Cardiac septum (tissue), 1 donor: ENCODE data around the gene CDH6. TPM values are rescaled to one million over a fixed set of nuclear protein-coding genes. Genes with fewer than 3 reads are reported as not detected.

Experiments
- DNase-seq: peaks from one replicate; pipeline ENCODE4 v3.0.0-alpha.2; 2020; ENCODE audit warnings: low spot score
- intact Hi-C: fragments of 100-400 bp; cut with DNase I; formaldehyde crosslinking; loops from one replicate; pipeline ENCODE4 v1.14.0; 2022
- total RNA-seq: library from RNA; stranded (reverse); fragmentation: NEBNext Ultra II Directional; extraction: Animal tissue kit (Norgen Biotek cat#: 25700); gene quantifications from one replicate; pipeline ENCODE4 v1.2.1, GENCODE V29; 2021
- donor health status: DM: no; HTN: no; CAD: no.

CDH6 gene
- total RNA-seq, 1 donor from 2014 or later: 4.0 TPM

- intact Hi-C loops: no loop called here
These were observed 108.3 kb downstream of the CDH6 start for GRCh38 chr5:31301833-31302232.

GRCh38 chr5:31303688-31304087 is 110.2 kb downstream of the CDH6 start:
- intact Hi-C loops: no loop called here
- no peak for DNase-seq

More at GRCh38 chr5:31301833-31302232, 108.3 kb downstream of the CDH6 start:
- DNase-seq: no peak

GRCh38 chr5:31317665-31318064 is 124.2 kb downstream of the CDH6 start:
- intact Hi-C loops: no loop called here
- no peak for DNase-seq

GRCh38 chr5:31319335-31319734 is 125.8 kb downstream of the CDH6 start:
- DNase-seq: no peak
- intact Hi-C loops: no loop called here

GRCh38 chr5:31322946-31323345 is 129.5 kb downstream of the CDH6 start:
- no peak for DNase-seq
- intact Hi-C loops: no loop called here

- DNase-seq: no peak
- intact Hi-C loops: no loop called here
These were observed 131.4 kb downstream of the CDH6 start for GRCh38 chr5:31324842-31325241.

- no peak for DNase-seq
- intact Hi-C loops: no loop called here
These were observed 134.7 kb downstream of the CDH6 start for GRCh38 chr5:31328040-31328733.

- no peak for DNase-seq
- intact Hi-C loops: no loop called here
These were observed 136.2 kb downstream of the CDH6 start for GRCh38 chr5:31329715-31330114.

GRCh38 chr5:31332160-31332559 is 138.7 kb downstream of the CDH6 start:
- no peak for DNase-seq
- intact Hi-C loops: no loop called here

- intact Hi-C loops: no loop called here
- DNase-seq: no peak
These were observed 140.0 kb downstream of the CDH6 start for GRCh38 chr5:31333475-31333874.

GRCh38 chr5:31334061-31334860 is 140.8 kb downstream of the CDH6 start:
- no peak for DNase-seq
- intact Hi-C loops: no loop called here

GRCh38 chr5:31335456-31335855 is 142.0 kb downstream of the CDH6 start:
- intact Hi-C loops: no loop called here
- no peak for DNase-seq

- DNase-seq: no peak
- intact Hi-C loops: no loop called here
These were observed 150.5 kb downstream of the CDH6 start for GRCh38 chr5:31343946-31344345.

- intact Hi-C loops: no loop called here
- DNase-seq: no peak
These were observed 153.5 kb downstream of the CDH6 start for GRCh38 chr5:31346896-31347551.

GRCh38 chr5:31347552-31347905 is 154.0 kb downstream of the CDH6 start:
- intact Hi-C loops: no loop called here
- DNase-seq: no peak

- intact Hi-C loops: no loop called here
- DNase-seq: no peak
These were observed 156.9 kb downstream of the CDH6 start for GRCh38 chr5:31350395-31350794.

- no peak for DNase-seq
- intact Hi-C loops: no loop called here
These were observed 161.9 kb downstream of the CDH6 start for GRCh38 chr5:31355337-31355736.

- intact Hi-C loops: no loop called here
- no peak for DNase-seq
These were observed 163.6 kb downstream of the CDH6 start for GRCh38 chr5:31357038-31357437.

GRCh38 chr5:31359839-31360238 is 166.4 kb downstream of the CDH6 start:
- intact Hi-C loops: no loop called here
- DNase-seq: no peak

GRCh38 chr5:31361234-31361633 is 167.7 kb downstream of the CDH6 start:
- intact Hi-C loops: no loop called here
- DNase-seq: no peak
